Peyer's patch (tissue), 4 donors: ENCODE measurements around the gene TTC34. TPM values are rescaled to one million over a fixed set of nuclear protein-coding genes. Genes with fewer than 3 reads are reported as not detected.
"Not testable (repeated sequence)": the region's sequence is repeated elsewhere in the genome, so short reads cannot be mapped to it uniquely, and the experiment has no call there.

Source experiments
- DNase-seq, 3 donors: peaks; one replicate each; pipeline ENCODE4 v3.0.0-alpha.2; 2017 to 2019
- H3K27ac ChIP-seq, 4 donors: fragments of 200-600 bp; sonication (generic); one replicate each; pipeline ENCODE4 v1.5.1; 2016 to 2019
- H3K27me3 ChIP-seq, 2 donors: fragments of 200-600 bp; sonication (generic); one replicate each; pipeline ENCODE4 v1.5.1; 2019
- H3K36me3 ChIP-seq, 3 donors: fragments of 200-600 bp; sonication (generic); one replicate each; pipeline ENCODE4 v1.5.1; 2016 to 2019
- H3K4me1 ChIP-seq, 4 donors: fragments of 200-600 bp; sonication (generic); one replicate each; pipeline ENCODE4 v1.5.1; 2016 to 2019
- H3K4me3 ChIP-seq, 4 donors: fragments of 200-600 bp; sonication (generic); 1 replicate in 3 of 4; 2 replicates in 1 of 4; pipeline ENCODE4 v1.5.1; 2016 to 2019; ENCODE audit warnings: mild to moderate bottlenecking in 1 of 4
- H3K9me3 ChIP-seq, 4 donors: fragments of 200-600 bp; sonication (generic); one replicate each; pipeline ENCODE4 v1.5.1; 2016 to 2019; ENCODE audit warnings: mild to moderate bottlenecking in 1 of 4
- POLR2A ChIP-seq, 2 donors: fragments of 450-650 bp; IDR thresholded peaks; one replicate each; pipeline ENCODE4 v1.5.1; 2017; ENCODE audit warnings: antibody characterized with exemption in 2 of 2, mild to moderate bottlenecking in 2 of 2, moderate library complexity in 2 of 2
- total RNA-seq, 4 donors: library from RNA; depleted of rRNA; stranded (reverse); fragments of >200 nt; gene quantifications; one replicate each; pipeline ENCODE4 v1.1.0, GENCODE V29; 2016
- TF ChIP-seq, protein P1 (sequence below), 6 experiments: fragments of 450-650 bp in 4 of 6; fragments of 200-600 bp in 2 of 6; sonication (generic) in 1 of 6; IDR thresholded peaks; one replicate each; pipeline ENCODE4 v1.5.1; 2017 to 2019; ENCODE audit warnings: antibody characterized with exemption in 6 of 6, mild to moderate bottlenecking in 3 of 6, moderate library complexity in 1 of 6

Gene TTC34
- total RNA-seq, 4 donors from 2014 or later, result 0.53 to 2.4 (median 1.5) TPM

DNA sequence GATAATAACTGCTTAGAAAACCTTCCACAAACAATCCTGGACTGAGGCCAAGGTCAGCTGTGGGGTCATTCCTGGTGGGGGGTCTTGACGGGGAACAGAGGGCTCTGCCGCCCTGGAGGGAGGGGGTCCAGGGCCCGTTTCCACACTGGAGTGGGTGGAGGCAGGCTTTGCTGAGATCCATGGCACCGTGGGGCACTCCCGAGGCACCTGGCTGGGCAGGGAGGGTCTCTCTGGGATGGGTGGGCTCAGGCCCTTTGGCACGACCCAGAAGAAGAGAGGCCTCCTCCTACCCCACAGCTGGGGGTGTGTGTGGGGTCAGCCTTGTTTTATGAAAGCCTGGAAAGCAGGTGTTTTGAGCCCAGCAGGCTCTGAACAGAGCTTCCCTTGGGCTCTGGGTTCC, 173.7 kb downstream of the TTC34 start:
- H3K4me3 ChIP-seq, result no peak overlapping the region
- peaks cover 0 to 24% of the 10 kb centered on the region in 2 donors for H3K27me3 ChIP-seq
- no peak for TF ChIP-seq POLR2A (IDR thresholded peaks at IDR 0.05)
- no peak for DNase-seq
- no peaks in the 10 kb centered on the region for H3K9me3 ChIP-seq
- H3K36me3 ChIP-seq, result no peaks in the 10 kb centered on the region
- H3K4me1 ChIP-seq, result peaks cover 0 to 30% (median 2%) of the 10 kb centered on the region in 4 donors
- H3K27ac ChIP-seq, result no peak overlapping the region

- H3K4me3 ChIP-seq, DNase-seq, H3K9me3 ChIP-seq, H3K36me3 ChIP-seq, H3K27ac ChIP-seq: not testable (repeated sequence)
- Histone ChIP-seq H3K4me1 (peaks cover 0 to 16% (median 2%) of the 10 kb centered on the region in 4 donors), H3K27me3 (peaks cover 0 to 24% of the 10 kb centered on the region in 2 donors)
Measured at GRCh38 chr1:2625748-2626147, 175.7 kb downstream of the TTC34 start.

DNA sequence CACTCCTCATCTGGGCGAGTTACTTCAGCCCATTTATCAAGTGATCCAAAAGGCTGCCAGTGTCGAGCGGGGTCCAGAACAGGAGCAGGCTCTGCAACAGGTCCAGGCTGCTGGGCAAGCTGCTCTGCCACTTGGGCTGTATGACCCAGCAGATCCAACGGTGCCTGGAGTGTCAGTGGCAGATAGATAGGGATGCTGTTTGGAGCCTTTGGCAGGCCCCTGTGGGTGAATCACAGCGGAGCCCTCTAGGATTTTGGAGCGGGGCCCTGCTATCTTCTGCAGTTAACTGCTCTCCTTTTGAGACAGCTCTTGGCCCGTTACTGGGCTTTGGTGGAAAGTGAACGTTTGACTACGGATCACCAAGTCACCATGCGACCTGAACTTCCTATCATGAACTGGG, 176.2 kb downstream of the TTC34 start:
- DNase-seq, result no peak
- Histone ChIP-seq H3K9me3 (peaks cover 0 to 6% (median 1%) of the 10 kb centered on the region in 4 donors), H3K4me3 (no peak overlapping the region), H3K27me3 (peaks cover 0 to 24% of the 10 kb centered on the region in 2 donors), H3K4me1 (peaks cover 0 to 14% (median 2%) of the 10 kb centered on the region in 4 donors), H3K27ac (no peak overlapping the region), H3K36me3 (no peaks in the 10 kb centered on the region)
- TF ChIP-seq POLR2A (IDR thresholded peaks at IDR 0.05), result no peak
- TF ChIP-seq, protein P1, sequence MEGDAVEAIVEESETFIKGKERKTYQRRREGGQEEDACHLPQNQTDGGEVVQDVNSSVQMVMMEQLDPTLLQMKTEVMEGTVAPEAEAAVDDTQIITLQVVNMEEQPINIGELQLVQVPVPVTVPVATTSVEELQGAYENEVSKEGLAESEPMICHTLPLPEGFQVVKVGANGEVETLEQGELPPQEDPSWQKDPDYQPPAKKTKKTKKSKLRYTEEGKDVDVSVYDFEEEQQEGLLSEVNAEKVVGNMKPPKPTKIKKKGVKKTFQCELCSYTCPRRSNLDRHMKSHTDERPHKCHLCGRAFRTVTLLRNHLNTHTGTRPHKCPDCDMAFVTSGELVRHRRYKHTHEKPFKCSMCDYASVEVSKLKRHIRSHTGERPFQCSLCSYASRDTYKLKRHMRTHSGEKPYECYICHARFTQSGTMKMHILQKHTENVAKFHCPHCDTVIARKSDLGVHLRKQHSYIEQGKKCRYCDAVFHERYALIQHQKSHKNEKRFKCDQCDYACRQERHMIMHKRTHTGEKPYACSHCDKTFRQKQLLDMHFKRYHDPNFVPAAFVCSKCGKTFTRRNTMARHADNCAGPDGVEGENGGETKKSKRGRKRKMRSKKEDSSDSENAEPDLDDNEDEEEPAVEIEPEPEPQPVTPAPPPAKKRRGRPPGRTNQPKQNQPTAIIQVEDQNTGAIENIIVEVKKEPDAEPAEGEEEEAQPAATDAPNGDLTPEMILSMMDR (IDR thresholded peaks at IDR 0.05), result no peak

DNA sequence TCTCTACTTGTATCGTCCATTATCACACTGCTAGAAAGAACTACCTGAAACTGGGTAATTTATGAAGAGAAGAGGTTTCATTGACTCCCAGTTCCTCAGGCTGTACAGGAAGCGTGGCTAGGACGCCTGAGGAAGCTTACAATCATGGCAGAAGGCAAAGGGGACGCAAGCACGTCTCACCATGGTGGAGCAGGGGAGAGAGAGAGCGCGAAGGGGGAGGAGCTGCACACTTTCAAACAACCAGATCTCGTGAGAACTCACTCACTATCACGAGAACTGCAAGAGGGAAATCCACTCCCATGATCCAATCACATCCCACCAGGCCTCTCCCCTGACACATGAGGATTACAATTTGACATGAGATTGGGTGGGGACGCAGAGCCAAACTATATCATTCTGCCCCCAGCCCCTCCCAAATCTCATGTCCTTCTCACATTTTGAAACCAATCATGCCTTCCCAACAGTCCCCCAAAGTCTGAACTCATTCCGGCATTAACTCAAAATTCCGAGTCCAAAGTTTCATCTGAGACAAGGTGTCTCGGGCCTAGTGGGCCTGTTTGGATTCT, 176.7 kb downstream of the TTC34 start:
- Histone ChIP-seq H3K36me3 (no peaks in the 10 kb centered on the region), H3K27me3 (peaks cover 0 to 24% of the 10 kb centered on the region in 2 donors), H3K27ac (no peak overlapping the region), H3K4me3 (no peak overlapping the region), H3K4me1 (peaks cover 0 to 14% (median 2%) of the 10 kb centered on the region in 4 donors), H3K9me3 (peaks cover 0 to 8% (median 1%) of the 10 kb centered on the region in 4 donors)
- TF ChIP-seq, protein P1 (IDR thresholded peaks at IDR 0.05), result no peak
- no peak for TF ChIP-seq POLR2A (IDR thresholded peaks at IDR 0.05)
- DNase-seq, result no peak

GRCh38 chr1:2623571-2624337, 177.7 kb downstream of the TTC34 start:
- peaks cover 0 to 8% (median 0%) of the 10 kb centered on the region in 4 donors for H3K4me1 ChIP-seq
- peaks cover 0 to 16% of the 10 kb centered on the region in 2 donors for H3K27me3 ChIP-seq
- TF ChIP-seq, protein P1 (IDR thresholded peaks at IDR 0.05), result no peak
- no peak for TF ChIP-seq POLR2A (IDR thresholded peaks at IDR 0.05)
- H3K9me3 ChIP-seq, result peaks cover 0 to 8% (median 1%) of the 10 kb centered on the region in 4 donors
- H3K27ac ChIP-seq, result no peak overlapping the region
- no peak for DNase-seq
- no peaks in the 10 kb centered on the region for H3K36me3 ChIP-seq
- H3K4me3 ChIP-seq, result no peak overlapping the region

DNA sequence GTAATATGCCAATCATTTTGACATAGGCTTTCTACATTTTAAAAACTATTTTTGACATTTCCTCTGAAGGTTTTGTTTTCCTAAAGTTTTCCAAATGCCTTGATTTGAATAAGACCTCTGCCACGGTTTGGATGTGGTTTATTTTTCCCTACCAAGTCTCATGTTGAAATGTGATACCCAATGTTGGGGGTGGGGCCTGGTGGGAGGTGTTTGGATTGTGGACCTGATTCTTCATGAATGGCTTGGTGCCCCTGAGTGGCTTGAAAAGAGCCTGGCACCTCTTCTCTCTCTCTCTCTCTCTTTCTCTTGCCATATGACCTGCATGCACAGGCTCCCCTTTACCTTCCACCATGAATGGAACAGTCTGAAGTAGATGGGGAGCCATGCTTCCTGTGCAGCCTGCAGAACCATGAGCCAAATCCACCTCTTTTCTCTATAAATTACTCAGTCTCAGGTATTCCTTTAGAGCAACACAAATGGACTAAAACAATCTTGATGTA, 183.5 kb downstream of the TTC34 start:
- Histone ChIP-seq H3K4me1 (no peaks in the 10 kb centered on the region), H3K4me3 (no peak overlapping the region), H3K36me3 (no peaks in the 10 kb centered on the region), H3K27ac (no peak overlapping the region), H3K27me3 (no peaks in the 10 kb centered on the region), H3K9me3 (peaks cover 0 to 20% (median 6%) of the 10 kb centered on the region in 4 donors)
- DNase-seq, result no peak
- no peak for TF ChIP-seq POLR2A (IDR thresholded peaks at IDR 0.05)
- TF ChIP-seq, protein P1 (IDR thresholded peaks at IDR 0.05), result no peak
